ENCODE results near the gene MTOR. TPM values are rescaled to one million over a fixed set of nuclear protein-coding genes. Genes with fewer than 3 reads are reported as not detected.
"Not testable (repeated sequence)": the region's sequence is repeated elsewhere in the genome, so short reads cannot be mapped to it uniquely, and the experiment has no call there.

Gene MTOR
- total RNA-seq, 8 experiments from 2014 or later, result 27.9 to 59.9 (median 51.2) TPM

DNA sequence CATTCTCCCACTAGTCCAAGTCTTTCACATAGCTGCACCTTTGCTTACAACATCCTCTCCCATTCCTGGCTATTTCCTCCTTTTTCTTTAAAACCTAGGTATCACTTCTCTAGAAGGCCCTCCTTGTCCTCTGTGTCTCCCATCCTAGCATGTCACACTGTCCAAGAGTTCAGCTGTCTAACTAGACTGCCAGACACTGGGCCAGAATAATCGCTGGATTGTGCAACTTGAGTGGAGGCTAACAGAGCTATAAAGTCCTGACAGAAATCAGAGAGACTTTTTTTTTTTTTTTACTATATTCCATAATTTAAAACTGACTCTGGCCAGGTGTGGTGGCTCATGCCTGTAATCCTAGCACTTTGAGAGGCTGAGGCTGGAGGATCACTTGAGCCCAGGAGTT is 77.4 kb downstream of the MTOR start:
- in situ Hi-C loops (cut with MboI; ENCODE audit: low pct_unique_long_range_greater_than_20kb in 2 of 9, low sequenced_read_pairs in 9 of 9, unreplicated experiment in 9 of 9), result no loop called here
- no peak overlapping the region for H3K27ac ChIP-seq

GRCh38 chr1:11182884-11183283 is 79.5 kb downstream of the MTOR start:
- Histone ChIP-seq H3K4me3 (no peak overlapping the region), H3K4me1 (replicated peaks in 1 of 2) (peaks cover 13 to 18% of the 10 kb centered on the region in 2 donors), H3K27ac (no peak overlapping the region)
- no peak for ATAC-seq (replicated peaks in 6 of 8)
- in situ Hi-C loops (cut with MboI; ENCODE audit: low pct_unique_long_range_greater_than_20kb in 2 of 9, low sequenced_read_pairs in 9 of 9, unreplicated experiment in 9 of 9), result no loop called here
- 83 to 100% (median 98%) methylated on average over 1 to 3 of the region's 3 CpGs; no CpG with 5 or more reads in 6 of the 10 experiments for WGBS, 10 experiments

More for the DNA sequence above, 77.4 kb downstream of the MTOR start:
- Histone ChIP-seq H3K4me1 (replicated peaks in 1 of 2) (no peaks in the 10 kb centered on the region), H3K4me3 (no peak overlapping the region)
- ATAC-seq (replicated peaks in 6 of 8), result no peak
- WGBS, 10 experiments, result 78 to 100% (median 100%) methylated on average over 1 of the region's 1 CpG; no CpG with 5 or more reads in 3 of the 10 experiments

DNA sequence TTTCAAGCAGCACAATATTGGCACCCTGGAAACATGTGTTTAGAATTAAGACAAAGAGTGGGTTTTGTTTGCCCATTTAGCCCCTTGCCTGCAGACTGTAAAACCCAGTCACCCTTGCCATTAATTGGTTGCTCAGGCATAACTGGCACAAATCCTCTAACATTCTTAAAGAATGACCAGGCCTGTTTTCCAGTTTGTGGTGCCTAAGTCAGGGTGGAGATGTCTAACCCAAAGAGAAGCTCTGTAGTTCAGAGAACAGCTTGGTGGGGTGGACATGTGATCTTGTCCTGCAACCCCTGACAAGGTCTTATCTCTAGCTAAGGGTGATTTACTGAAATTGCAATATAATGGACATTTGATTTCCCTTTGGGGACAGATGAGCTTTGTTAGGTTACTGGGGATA is 82.0 kb downstream of the MTOR start:
- Histone ChIP-seq H3K4me3 (no peak overlapping the region), H3K27ac (no peak overlapping the region), H3K4me1 (replicated peaks in 1 of 2) (peaks cover 13 to 20% of the 10 kb centered on the region in 2 donors)
- in situ Hi-C loops (cut with MboI; ENCODE audit: low pct_unique_long_range_greater_than_20kb in 2 of 9, low sequenced_read_pairs in 9 of 9, unreplicated experiment in 9 of 9), result no loop called here
- ATAC-seq (replicated peaks in 6 of 8), result no peak

DNA sequence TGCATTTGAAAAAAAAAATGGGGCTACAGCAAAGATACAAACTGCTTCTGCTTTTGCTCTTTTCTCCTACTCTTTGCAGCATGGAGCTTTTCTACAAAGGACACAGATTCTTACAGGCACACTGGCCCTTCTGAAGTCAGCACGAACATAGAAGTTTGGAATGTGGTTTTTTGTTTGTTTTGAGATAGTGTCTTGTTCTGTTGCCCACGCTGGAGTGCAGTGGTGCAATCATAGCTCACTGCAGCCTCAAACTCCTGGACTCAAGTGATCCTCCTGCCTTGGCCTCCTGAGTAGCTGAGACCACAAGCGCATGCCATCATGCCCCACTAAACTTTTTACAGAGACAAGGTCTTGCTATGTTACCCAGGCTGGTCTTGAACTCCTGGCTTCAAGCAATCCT is 82.6 kb downstream of the MTOR start:
- peaks cover 13 to 20% of the 10 kb centered on the region in 2 donors for H3K4me1 ChIP-seq (replicated peaks in 1 of 2)
- 72 to 100% (median 90%) methylated on average over 1 to 3 of the region's 3 CpGs for WGBS, 10 experiments
- ATAC-seq (replicated peaks in 6 of 8); H3K4me3 ChIP-seq; in situ Hi-C loops (cut with MboI; ENCODE audit: low pct_unique_long_range_greater_than_20kb in 2 of 9, low sequenced_read_pairs in 9 of 9, unreplicated experiment in 9 of 9); H3K27ac ChIP-seq: not testable (repeated sequence)

DNA sequence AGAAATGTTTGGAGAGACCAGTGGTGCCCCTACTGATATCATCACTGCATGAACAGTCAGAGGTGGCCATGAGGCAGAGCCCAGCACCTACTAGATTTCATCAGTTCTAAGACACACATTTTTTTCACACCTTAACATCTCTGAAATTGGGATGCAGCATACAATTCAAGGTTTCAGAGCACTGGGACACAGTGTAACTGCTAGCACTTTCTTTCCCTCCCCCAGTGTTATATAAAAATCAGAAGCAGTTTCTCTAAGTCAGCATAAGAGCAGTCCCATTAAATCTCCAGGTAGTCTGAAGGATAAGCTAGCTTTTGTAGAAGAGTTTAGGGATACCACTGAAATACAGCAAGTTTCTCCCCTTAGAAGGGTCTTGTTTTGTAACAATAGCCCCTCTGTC is 83.2 kb downstream of the MTOR start:
- Histone ChIP-seq H3K4me1 (replicated peaks in 1 of 2) (peaks cover 13 to 20% of the 10 kb centered on the region in 2 donors), H3K4me3 (no peak overlapping the region), H3K27ac (no peak overlapping the region)
- in situ Hi-C loops (cut with MboI; ENCODE audit: low pct_unique_long_range_greater_than_20kb in 2 of 9, low sequenced_read_pairs in 9 of 9, unreplicated experiment in 9 of 9), result no loop called here
- ATAC-seq (replicated peaks in 6 of 8), result no peak

- H3K4me1 ChIP-seq (replicated peaks in 1 of 2), result peaks cover 13 to 20% of the 10 kb centered on the region in 2 donors
- no peak overlapping the region for H3K27ac ChIP-seq
- peak; percentile 16 to 83 (median 60) for ATAC-seq (replicated peaks in 6 of 8)
- no peak overlapping the region for H3K4me3 ChIP-seq
- WGBS, 10 experiments, result 0 to 71% (median 27%) methylated on average over 1 to 6 of the region's 7 CpGs; no CpG with 5 or more reads in 1 of the 10 experiments
- in situ Hi-C loops (cut with MboI; ENCODE audit: low pct_unique_long_range_greater_than_20kb in 2 of 9, low sequenced_read_pairs in 9 of 9, unreplicated experiment in 9 of 9), result no loop called here
Observed at GRCh38 chr1:11178021-11179015, 84.0 kb downstream of the MTOR start.

- peak in 2 of 8 experiments; percentile 55 to 86 for ATAC-seq (replicated peaks in 6 of 8)
- Histone ChIP-seq H3K4me3 (no peak overlapping the region), H3K27ac (no peak overlapping the region), H3K4me1 (replicated peaks in 1 of 2) (peaks cover 13 to 20% of the 10 kb centered on the region in 2 donors)
- 52 to 100% (median 91%) methylated on average over 1 to 10 of the region's 11 CpGs; no CpG with 5 or more reads in 3 of the 10 experiments for WGBS, 10 experiments
- in situ Hi-C loops (cut with MboI; ENCODE audit: low pct_unique_long_range_greater_than_20kb in 2 of 9, low sequenced_read_pairs in 9 of 9, unreplicated experiment in 9 of 9), result no loop called here
Observed at GRCh38 chr1:11176081-11176706, 86.2 kb downstream of the MTOR start.

DNA sequence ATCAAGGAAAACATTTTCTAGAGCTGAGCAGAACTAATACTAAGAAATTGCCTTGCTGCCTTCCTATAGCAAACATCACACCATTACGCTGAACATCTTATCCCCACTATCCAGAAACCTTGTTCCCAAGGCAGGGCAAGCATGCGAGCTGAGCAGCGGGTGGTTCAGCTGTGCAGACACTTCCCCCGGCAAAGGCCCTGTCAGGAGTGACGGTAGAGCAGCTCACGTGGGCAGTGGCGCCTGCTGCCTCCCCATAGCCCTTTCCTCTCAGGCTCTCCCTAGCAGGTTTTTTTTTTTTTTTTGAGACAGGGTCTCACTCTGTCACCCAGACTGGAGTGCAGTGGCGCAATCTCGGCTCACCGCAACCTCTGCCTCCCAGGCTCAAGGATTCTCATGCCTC is 86.9 kb downstream of the MTOR start:
- 70 to 100% (median 92%) methylated on average over 1 to 9 of the region's 10 CpGs; no CpG with 5 or more reads in 2 of the 10 experiments for WGBS, 10 experiments

GRCh38 chr1:11174261-11174942 is 87.9 kb downstream of the MTOR start:
- WGBS, 10 experiments, result 77 to 100% (median 86%) methylated on average over 1 to 7 of the region's 7 CpGs; no CpG with 5 or more reads in 1 of the 10 experiments
- Histone ChIP-seq H3K4me3 (no peak overlapping the region), H3K27ac (no peak overlapping the region), H3K4me1 (replicated peaks in 1 of 2) (peaks cover 13 to 17% of the 10 kb centered on the region in 2 donors)
- no peak for ATAC-seq (replicated peaks in 6 of 8)
- in situ Hi-C loops (cut with MboI; ENCODE audit: low pct_unique_long_range_greater_than_20kb in 2 of 9, low sequenced_read_pairs in 9 of 9, unreplicated experiment in 9 of 9), result no loop called here

More for the DNA sequence above, 86.9 kb downstream of the MTOR start:
- no peak overlapping the region for H3K4me3 ChIP-seq
- peaks cover 13 to 20% of the 10 kb centered on the region in 2 donors for H3K4me1 ChIP-seq (replicated peaks in 1 of 2)
- no peak overlapping the region for H3K27ac ChIP-seq
- in situ Hi-C loops (cut with MboI; ENCODE audit: low pct_unique_long_range_greater_than_20kb in 2 of 9, low sequenced_read_pairs in 9 of 9, unreplicated experiment in 9 of 9), result no loop called here
- peak in 1 of 8 experiments; percentile 25 for ATAC-seq (replicated peaks in 6 of 8)

DNA sequence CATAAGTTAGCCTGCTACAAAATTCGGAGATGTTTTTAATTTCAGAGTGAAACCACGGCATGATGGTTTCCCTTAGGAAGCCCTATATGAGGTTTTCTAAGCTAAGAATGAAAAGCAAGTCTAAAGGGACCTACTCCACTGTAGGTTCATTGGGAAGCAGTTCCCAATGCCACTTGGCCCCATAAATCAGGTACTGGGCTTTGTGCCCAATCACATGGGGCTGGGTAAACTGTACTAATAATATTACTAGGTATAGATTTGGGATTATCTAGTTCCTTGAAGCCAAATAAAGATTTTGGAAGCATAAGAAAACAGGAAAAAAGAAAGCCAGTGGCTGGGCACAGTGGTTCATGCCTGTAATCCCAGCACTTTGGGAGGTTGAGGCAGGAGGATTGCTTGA is 92.2 kb downstream of the MTOR start:
- in situ Hi-C loops (cut with MboI; ENCODE audit: low pct_unique_long_range_greater_than_20kb in 2 of 9, low sequenced_read_pairs in 9 of 9, unreplicated experiment in 9 of 9), result no loop called here
- no peaks in the 10 kb centered on the region for H3K4me1 ChIP-seq (replicated peaks in 1 of 2)
- ATAC-seq (replicated peaks in 6 of 8), result no peak
- 85 to 100% (median 92%) methylated on average over 1 to 2 of the region's 2 CpGs; no CpG with 5 or more reads in 3 of the 10 experiments for WGBS, 10 experiments
- no peak overlapping the region for H3K4me3 ChIP-seq
- H3K27ac ChIP-seq, result no peak overlapping the region

- Histone ChIP-seq H3K27ac (no peak overlapping the region), H3K4me3 (no peak overlapping the region), H3K4me1 (replicated peaks in 1 of 2) (no peaks in the 10 kb centered on the region)
- ATAC-seq (replicated peaks in 6 of 8), result no peak
- 84 to 100% (median 92%) methylated on average over 1 to 3 of the region's 3 CpGs; no CpG with 5 or more reads in 2 of the 10 experiments for WGBS, 10 experiments
- in situ Hi-C loops (cut with MboI; ENCODE audit: low pct_unique_long_range_greater_than_20kb in 2 of 9, low sequenced_read_pairs in 9 of 9, unreplicated experiment in 9 of 9), result no loop called here
Observed at GRCh38 chr1:11169202-11169601, 93.1 kb downstream of the MTOR start.

DNA sequence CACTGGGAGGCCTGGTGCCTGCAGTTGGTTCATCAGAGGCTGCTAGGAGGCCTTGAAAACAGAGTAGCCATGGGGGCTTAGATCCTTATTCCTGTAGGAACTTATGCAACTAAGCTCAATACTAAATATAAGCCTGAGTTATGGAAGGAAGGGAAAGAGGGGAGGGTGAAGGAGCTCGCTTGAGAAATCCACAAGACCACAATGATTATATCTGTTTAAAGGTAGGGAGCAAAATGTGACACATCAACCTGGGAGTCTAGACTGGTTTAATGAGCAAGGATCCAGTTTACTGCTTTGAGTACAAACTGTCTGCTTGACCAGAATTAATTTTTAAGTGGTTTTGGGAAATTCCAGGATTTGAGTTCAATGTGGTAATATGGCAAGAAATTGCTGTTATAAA is 93.6 kb downstream of the MTOR start:
- Histone ChIP-seq H3K4me3 (no peak overlapping the region), H3K4me1 (replicated peaks in 1 of 2) (no peaks in the 10 kb centered on the region), H3K27ac (no peak overlapping the region)
- WGBS, 10 experiments, result 80 to 100% (median 95%) methylated on average over 1 of the region's 1 CpG; no CpG with 5 or more reads in 4 of the 10 experiments
- in situ Hi-C loops (cut with MboI; ENCODE audit: low pct_unique_long_range_greater_than_20kb in 2 of 9, low sequenced_read_pairs in 9 of 9, unreplicated experiment in 9 of 9), result no loop called here
- ATAC-seq (replicated peaks in 6 of 8), result no peak

DNA sequence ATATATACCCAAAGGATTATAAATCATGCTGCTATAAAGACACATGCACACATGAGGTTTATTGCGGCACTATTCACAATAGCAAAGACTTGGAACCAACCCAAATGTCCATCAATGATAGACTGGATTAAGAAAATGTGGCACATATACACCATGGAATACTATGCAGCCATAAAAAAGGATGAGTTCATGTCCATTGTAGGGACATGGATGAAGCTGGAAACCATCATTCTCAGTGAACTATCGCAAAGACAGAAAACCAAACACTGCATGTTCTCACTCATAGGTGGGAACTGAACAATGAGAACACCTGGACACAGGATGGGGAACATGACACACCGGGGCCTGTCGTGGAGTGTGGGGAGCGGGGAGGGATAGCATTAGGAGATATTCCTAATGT is 95.6 kb downstream of the MTOR start:
- WGBS, 10 experiments, result 96 to 100% (median 100%) methylated on average over 1 to 5 of the region's 5 CpGs; no CpG with 5 or more reads in 2 of the 10 experiments
- H3K4me1 ChIP-seq (replicated peaks in 1 of 2); in situ Hi-C loops (cut with MboI; ENCODE audit: low pct_unique_long_range_greater_than_20kb in 2 of 9, low sequenced_read_pairs in 9 of 9, unreplicated experiment in 9 of 9); H3K27ac ChIP-seq; H3K4me3 ChIP-seq; ATAC-seq (replicated peaks in 6 of 8): not testable (repeated sequence)

Data from motor neuron (in vitro differentiated cells).